HTR-8/SVneo (cell line): ENCODE data around the gene MAD2L1.

ENCODE experiments used
- DNase-seq: peaks from one replicate; pipeline ENCODE4 v3.0.0; 2011; ENCODE audit warnings: low spot score, mixed read lengths; ENCODE audit not compliant: insufficient read length
- FAIRE-seq: peaks from 2 replicates; lab custom pipeline; 2011; peaks lifted over from hg19 to GRCh38; lab: Jason Lieb, UNC

The MAD2L1 gene

DNA sequence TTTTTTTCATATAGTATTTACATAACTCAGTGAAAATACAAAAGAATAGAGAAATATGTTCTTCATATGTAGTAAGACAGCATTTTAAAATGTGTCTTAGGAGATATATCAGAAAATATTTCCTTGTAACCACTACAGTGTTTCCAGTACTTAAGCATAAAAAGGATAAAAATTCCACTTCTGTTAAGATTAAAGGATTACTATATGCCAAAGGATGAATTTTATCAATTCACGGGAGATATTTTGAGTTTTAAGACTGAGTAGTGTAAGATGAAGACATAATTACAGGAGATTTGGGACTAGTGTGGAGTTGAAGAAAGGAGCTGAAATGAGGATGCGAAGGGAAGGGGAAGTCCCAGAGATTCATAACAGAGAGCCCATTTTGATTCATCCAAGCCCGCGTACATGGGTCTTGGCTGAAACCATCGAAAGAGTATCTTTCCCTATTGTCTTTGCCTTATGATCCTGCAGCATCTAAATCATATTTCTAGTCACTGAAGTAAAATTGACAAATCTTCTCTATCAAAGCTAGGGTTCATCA lies 58.7 kb downstream of the MAD2L1 start:
- FAIRE-seq, result no peak
- no peak for DNase-seq

DNA sequence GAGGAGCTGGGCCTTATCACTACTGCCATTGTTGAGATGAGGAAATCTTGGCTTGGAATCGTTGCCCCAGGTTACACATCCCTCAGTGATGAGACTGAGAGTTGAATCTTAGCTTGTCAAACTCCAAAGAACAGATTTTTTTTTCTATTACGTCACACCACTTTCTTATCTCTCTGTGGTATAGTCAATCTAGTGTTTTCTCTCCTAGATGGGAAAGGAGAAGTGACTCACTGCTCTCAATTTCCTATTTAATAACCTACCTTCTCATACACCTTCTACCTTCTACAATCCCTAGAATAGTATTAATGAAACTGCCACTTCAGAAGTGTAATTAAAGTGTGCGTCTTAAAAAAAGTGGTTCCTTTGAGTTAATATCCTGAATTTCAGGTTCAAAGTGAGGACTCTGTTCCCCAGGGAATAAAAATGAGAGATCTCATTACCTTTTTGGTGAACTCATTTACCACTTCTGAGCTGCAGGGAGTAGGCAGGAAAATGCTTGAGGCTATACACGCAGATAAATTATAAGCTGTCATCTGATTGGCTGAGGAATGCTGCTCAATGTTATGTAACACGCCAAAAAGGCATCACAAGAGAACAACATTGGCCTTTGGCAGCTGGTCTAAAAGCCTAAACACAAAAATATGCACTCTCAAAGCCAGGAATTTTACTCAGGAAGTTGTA lies 59.3 kb downstream of the MAD2L1 start:
- FAIRE-seq (no peak), DNase-seq (peak; percentile 10)
